ENCODE measurements around the gene SMCHD1. TPM values are rescaled to one million over a fixed set of nuclear protein-coding genes. Genes with fewer than 3 reads are reported as not detected.

Gene SMCHD1
- total RNA-seq, 4 donors from 2014 or later: 35.5 to 126 (median 41.3) TPM

GRCh38 chr18:2680216-2680792, 24.8 kb downstream of the SMCHD1 start:
- no peak overlapping the region for H3K27ac ChIP-seq
- no peak overlapping the region for H3K4me3 ChIP-seq
- H3K4me1 ChIP-seq: no peaks in the 10 kb centered on the region
- peaks cover 40% of the 10 kb centered on the region for H3K36me3 ChIP-seq
- no peaks in the 10 kb centered on the region for H3K9me3 ChIP-seq
- DNase-seq (ENCODE audit: low spot score in 2 of 2): no peak
- TF ChIP-seq, protein P1, sequence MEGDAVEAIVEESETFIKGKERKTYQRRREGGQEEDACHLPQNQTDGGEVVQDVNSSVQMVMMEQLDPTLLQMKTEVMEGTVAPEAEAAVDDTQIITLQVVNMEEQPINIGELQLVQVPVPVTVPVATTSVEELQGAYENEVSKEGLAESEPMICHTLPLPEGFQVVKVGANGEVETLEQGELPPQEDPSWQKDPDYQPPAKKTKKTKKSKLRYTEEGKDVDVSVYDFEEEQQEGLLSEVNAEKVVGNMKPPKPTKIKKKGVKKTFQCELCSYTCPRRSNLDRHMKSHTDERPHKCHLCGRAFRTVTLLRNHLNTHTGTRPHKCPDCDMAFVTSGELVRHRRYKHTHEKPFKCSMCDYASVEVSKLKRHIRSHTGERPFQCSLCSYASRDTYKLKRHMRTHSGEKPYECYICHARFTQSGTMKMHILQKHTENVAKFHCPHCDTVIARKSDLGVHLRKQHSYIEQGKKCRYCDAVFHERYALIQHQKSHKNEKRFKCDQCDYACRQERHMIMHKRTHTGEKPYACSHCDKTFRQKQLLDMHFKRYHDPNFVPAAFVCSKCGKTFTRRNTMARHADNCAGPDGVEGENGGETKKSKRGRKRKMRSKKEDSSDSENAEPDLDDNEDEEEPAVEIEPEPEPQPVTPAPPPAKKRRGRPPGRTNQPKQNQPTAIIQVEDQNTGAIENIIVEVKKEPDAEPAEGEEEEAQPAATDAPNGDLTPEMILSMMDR (IDR thresholded peaks at IDR 0.05): no peak
- TF ChIP-seq POLR2AphosphoS5 (IDR thresholded peaks at IDR 0.05) (no peak), EP300 (IDR thresholded peaks at IDR 0.05) (no peak), POLR2A (IDR thresholded peaks at IDR 0.05) (no peak)
- H3K27me3 ChIP-seq: no peaks in the 10 kb centered on the region
- 59% methylated on average over 2 of the region's 2 CpGs for WGBS

DNA sequence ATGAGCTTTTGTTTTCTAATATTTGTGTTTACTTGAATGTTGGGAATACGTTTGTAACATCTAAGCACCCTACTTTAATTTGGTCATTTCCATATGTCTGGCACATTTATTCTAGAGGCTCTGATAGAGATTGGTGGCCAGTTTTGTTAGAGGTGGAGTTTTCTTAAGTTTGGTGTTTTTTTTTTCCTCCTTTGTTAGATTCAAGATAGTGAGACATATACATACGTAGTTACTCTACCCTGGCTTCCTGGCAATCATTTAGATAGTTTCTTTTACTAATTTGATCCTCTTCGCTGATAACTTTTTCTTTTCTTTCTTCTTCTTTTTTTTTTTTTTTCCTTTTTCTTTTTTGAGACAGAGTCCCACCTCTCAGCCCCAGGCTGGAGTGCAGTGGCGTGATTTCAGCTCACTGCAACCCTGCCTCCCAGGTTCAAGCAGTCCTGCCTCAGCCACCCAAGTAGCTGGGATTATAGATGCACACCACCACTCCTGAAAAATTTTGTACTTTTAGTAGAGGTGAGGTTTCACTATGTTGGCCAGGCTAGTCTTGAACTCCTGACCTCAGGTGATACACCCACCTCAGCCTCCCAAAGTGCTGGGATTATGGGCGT, 26.6 kb downstream of the SMCHD1 start:
- 79% methylated on average over 5 of the region's 5 CpGs for WGBS
- DNase-seq (ENCODE audit: low spot score in 2 of 2): no peak
- H3K4me1 ChIP-seq: no peaks in the 10 kb centered on the region
- no peak overlapping the region for H3K4me3 ChIP-seq
- peaks cover 9% of the 10 kb centered on the region for H3K9me3 ChIP-seq
- TF ChIP-seq EP300 (IDR thresholded peaks at IDR 0.05): no peak
- TF ChIP-seq, protein P1 (IDR thresholded peaks at IDR 0.05): no peak
- TF ChIP-seq POLR2A (IDR thresholded peaks at IDR 0.05): no peak
- TF ChIP-seq POLR2AphosphoS5 (IDR thresholded peaks at IDR 0.05): no peak
- H3K27me3 ChIP-seq: no peaks in the 10 kb centered on the region
- peaks cover 45% of the 10 kb centered on the region for H3K36me3 ChIP-seq
- H3K27ac ChIP-seq: no peak overlapping the region

- Histone ChIP-seq H3K36me3 (peaks cover 49% of the 10 kb centered on the region), H3K4me1 (no peaks in the 10 kb centered on the region), H3K27me3 (no peaks in the 10 kb centered on the region), H3K27ac (no peak overlapping the region), H3K9me3 (peaks cover 9% of the 10 kb centered on the region), H3K4me3 (no peak overlapping the region)
- no peak for DNase-seq (ENCODE audit: low spot score in 2 of 2)
- TF ChIP-seq, protein P1 (IDR thresholded peaks at IDR 0.05): no peak
- TF ChIP-seq POLR2AphosphoS5 (IDR thresholded peaks at IDR 0.05) (no peak), EP300 (IDR thresholded peaks at IDR 0.05) (no peak), POLR2A (IDR thresholded peaks at IDR 0.05) (no peak)
These were observed 27.5 kb downstream of the SMCHD1 start for GRCh38 chr18:2683055-2683454.

DNA sequence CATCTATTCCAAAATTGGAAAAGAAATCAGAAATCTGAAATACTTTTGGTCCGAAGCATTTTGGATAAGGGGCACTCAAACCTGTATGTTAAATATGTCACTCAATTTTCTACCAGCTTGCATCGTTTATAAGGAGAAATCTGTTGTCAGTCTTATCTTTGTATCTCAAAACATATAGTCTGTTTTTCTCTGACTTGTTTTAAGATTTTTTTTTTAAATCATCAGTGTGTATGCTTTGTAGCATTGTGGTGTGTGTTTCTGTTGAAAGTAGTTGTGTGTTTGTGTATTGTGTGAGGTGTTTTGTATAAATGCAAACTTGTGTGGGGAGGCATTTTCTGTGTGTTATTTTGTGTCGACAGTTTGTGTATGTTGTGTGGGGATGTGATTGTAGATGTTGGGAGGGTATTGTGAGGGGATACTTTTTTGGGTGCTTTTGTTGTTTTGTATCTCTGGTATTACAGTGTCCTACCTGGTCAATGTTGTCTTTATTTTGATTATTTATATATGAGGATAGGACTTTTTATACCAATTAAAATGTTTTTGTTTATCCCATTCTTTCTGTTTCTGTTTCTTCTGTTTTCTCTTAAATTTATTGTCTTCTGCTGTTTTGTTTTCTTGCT, 30.9 kb downstream of the SMCHD1 start:
- peaks cover 9% of the 10 kb centered on the region for H3K9me3 ChIP-seq
- no peaks in the 10 kb centered on the region for H3K4me1 ChIP-seq
- WGBS: 96% methylated on average over 3 of the region's 3 CpGs
- H3K27me3 ChIP-seq: no peaks in the 10 kb centered on the region
- H3K27ac ChIP-seq: no peak overlapping the region
- no peak overlapping the region for H3K4me3 ChIP-seq
- no peak for DNase-seq (ENCODE audit: low spot score in 2 of 2)
- no peak for TF ChIP-seq EP300 (IDR thresholded peaks at IDR 0.05)
- TF ChIP-seq POLR2AphosphoS5 (IDR thresholded peaks at IDR 0.05): no peak
- TF ChIP-seq POLR2A (IDR thresholded peaks at IDR 0.05): no peak
- H3K36me3 ChIP-seq: peaks cover 63% of the 10 kb centered on the region

DNA sequence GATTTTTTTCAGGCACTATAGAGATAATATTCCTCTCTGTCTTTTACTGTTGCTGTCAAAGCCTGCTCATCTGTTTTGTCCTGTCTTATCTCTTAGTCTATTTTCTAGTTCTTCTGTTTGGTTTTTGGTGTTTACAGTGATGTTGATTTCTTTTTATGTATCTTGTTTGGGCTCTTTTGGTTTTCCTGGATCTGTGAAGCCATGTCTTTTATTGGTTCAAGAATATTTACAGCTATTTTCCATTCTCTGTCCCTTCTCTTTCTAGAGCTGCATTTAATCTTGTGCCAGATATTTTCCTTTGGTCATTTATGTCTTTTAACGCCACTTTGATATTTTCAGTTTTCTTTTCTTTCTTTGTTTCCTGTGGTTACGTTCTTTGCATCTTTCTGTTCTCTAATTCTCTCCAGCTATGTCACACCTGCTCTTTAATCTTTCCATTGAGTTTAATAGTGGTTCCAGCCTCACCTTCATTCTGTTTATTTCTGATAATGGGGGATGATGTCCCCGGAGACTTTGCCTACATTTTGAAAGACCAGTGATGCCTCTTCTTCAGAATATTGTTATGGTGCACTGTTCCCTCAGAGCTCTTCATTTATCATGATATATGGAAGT, 32.0 kb downstream of the SMCHD1 start:
- DNase-seq (ENCODE audit: low spot score in 2 of 2): no peak
- Histone ChIP-seq H3K9me3 (peaks cover 9% of the 10 kb centered on the region), H3K27me3 (no peaks in the 10 kb centered on the region), H3K4me3 (no peak overlapping the region), H3K27ac (no peak overlapping the region), H3K4me1 (no peaks in the 10 kb centered on the region), H3K36me3 (peaks cover 73% of the 10 kb centered on the region)
- TF ChIP-seq POLR2A (IDR thresholded peaks at IDR 0.05) (no peak), EP300 (IDR thresholded peaks at IDR 0.05) (no peak), POLR2AphosphoS5 (IDR thresholded peaks at IDR 0.05) (no peak)
- TF ChIP-seq, protein P1 (IDR thresholded peaks at IDR 0.05): no peak
- WGBS: 95% methylated on average over 3 of the region's 3 CpGs
